GM13977 (cell line): ENCODE results near the gene CNBP.
A peak's percentile ranks its signal among the peaks of the same experiment; 100 is the strongest.
"Not testable (repeated sequence)": the region's sequence is repeated elsewhere in the genome, so short reads cannot be mapped to it uniquely, and the experiment has no call there.

ENCODE experiments used
- DNase-seq: peaks from one replicate; pipeline ENCODE4 v3.0.0; 2012; ENCODE audit warnings: low spot score
- CTCF ChIP-seq: IDR thresholded peaks from 2 replicates; pipeline ENCODE4 v1.5.1; 2012; ENCODE audit warnings: mild to moderate bottlenecking, control low read depth; ENCODE audit not compliant: insufficient read depth; ENCODE audit errors: extremely low read depth, missing control alignments
- in situ Hi-C: fragments of 300-500 bp; cut with MboI; formaldehyde crosslinking; loops from one replicate; pipeline ENCODE4 v1.12.0; 2022; ENCODE audit warnings: low sequenced_read_pairs, low pct_unique_long_range_greater_than_20kb, mixed read lengths, inconsistent platforms; ENCODE audit not compliant: unreplicated experiment

The CNBP gene

DNA sequence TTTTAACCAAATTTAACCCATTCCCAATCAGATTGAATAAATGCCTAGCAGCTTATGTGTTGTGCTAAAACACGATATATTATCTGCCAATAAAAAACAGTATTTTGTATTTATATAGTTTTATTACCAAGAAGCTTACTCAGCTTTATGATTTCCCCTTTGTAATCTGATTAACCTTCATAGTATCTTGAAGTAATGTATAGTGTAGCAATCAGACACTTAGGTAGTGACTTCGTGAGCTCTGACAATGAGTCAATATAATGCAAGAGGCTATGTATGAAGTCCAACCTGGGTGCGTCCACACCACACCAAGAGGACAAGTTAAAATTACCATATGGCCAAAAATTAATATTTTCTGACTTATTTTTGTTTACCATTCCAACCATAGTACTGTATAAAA lies 2.1 kb upstream of the CNBP start:
- TF ChIP-seq CTCF = no peak
- no peak for DNase-seq
- in situ Hi-C loops = no loop called here

DNA sequence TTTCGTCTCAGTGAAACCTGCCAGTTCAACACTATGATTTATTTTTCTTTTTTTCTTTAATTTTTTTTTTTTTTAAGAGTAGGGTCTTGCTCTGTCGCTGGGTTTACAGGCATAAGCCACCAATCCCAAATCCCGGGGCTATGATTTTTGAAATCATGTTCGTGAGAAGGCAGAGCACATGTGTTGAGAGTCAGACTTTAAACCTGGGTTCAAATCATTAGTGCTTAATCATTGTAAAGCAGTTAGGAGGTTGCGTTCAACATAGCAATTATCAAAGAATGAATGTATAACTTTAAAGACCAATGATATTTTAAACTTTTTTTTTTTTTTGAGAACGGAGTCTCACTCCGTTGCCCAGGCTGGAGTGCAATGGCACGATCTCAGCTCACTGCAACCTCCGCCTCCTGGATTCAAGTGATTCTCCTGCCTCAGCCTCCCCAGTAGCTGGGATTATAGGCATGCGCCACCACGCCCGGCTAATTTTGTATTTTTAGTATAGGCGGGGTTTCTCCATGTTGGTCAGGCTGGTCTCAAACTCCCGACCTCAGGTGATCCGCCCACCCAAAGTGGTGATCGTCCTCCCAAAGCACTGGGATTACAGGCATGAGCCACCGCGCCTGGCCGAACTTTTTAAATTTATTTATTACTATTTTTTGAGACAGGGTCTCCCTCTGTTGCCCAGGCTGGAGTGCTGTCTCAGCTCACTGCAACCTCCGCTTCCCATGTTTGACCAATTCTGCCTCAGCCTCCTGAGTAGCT lies 1.3 kb upstream of the CNBP start:
- not testable (repeated sequence) for DNase-seq

GRCh38 chr3:129184396-129184657 lies 631 bp upstream of the CNBP start:
- in situ Hi-C loops = no loop called here
- DNase-seq = peak; percentile 48
- TF ChIP-seq CTCF = no peak

More for the DNA sequence above, 1.3 kb upstream of the CNBP start:
- in situ Hi-C loops = not testable (repeated sequence)

GRCh38 chr3:129182390-129183185 lies 1.1 kb downstream of the CNBP start:
- in situ Hi-C loops = no loop called here
- TF ChIP-seq CTCF = no peak
- no peak for DNase-seq

DNA sequence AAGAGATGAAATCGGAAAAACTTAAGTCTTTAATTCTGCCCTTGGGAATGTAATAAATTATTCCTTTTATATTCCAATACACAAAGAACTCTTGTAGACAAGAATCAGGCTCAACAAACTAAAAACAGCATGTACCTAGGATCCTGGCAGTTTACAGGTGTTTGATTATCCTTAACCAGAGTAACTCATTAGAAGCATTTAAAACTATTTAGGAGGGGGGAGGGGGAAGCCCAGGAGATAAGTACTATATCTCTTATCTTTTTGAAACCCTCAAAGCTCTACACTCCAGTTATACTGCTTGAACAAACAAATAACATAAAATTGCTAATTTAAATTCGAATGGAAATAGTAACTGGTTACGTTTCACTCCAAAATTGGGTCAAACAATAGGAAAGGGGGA lies 1.9 kb downstream of the CNBP start:
- no peak for TF ChIP-seq CTCF
- in situ Hi-C loops = no loop called here
- DNase-seq = no peak

DNA sequence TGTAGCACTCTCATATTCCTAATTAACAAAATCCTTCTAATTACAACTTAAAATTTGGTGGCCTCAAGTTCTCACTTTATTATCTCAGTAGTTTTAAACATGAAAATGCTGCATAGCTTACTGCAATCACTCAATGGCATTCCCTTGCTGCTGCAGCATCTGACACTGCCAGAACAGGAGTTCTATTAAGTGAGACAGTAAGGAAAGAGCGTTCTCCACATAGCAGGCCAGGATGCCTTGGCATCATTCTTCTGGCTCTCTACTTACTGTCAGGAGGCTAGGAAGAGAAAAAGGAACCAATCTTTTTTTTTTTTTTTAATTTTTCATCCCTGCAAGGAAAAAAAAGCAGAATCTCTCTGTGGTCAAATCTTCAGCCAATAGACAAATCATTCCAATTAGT lies 3.2 kb downstream of the CNBP start:
- no peak for TF ChIP-seq CTCF
- DNase-seq = no peak
- in situ Hi-C loops = no loop called here

GRCh38 chr3:129176051-129176450 lies 7.6 kb downstream of the CNBP start:
- DNase-seq = no peak
- TF ChIP-seq CTCF = no peak
- in situ Hi-C loops = no loop called here
